Stimulated activated naive CD8-positive, alpha-beta T cell treated with anti-CD3 and anti-CD28 coated beads, Interleukin-15, Interleukin-2, amounts not matched to agents 100 U/mL and 50 U/mL, for 24 hours (primary cell): Measurements from ENCODE around the gene PDS5A.
"Not testable (repeated sequence)": the region's sequence is repeated elsewhere in the genome, so short reads cannot be mapped to it uniquely, and the experiment has no call there.

Experiments used
- ATAC-seq: fragments of 150-1000 bp; cut with Tn5 transposase; one replicate; pipeline ENCODE4 v1.10.0; 2021
- DNase-seq: peaks from one replicate; pipeline ENCODE4 v3.0.0; 2021

The PDS5A gene

DNA sequence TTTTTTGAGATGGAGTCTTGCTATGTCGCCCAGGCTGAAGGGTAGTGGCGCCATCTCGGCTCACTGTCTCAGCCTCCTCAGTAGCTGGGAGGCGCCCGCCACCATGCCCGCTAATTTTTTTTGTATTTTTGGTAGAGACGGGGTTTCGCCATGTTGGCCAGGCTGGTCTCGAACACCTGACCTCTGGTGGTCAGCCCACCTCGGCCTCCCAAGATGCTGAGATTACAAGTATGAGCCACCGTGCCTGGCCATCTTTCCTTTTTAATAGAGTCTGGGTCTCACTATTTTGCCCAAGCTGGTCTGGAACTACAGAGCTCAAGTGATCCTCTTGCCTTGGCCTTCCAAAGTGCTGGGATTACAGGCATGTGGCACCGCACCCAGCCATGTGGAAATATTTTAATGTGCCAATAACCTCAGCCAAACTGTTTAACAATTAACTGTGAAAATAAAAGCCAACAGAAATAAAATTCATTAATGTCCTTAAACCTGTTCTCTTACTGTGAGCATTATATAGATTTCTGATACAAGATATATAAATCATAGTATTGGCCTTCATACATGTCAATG, 16.3 kb downstream of the PDS5A start:
- DNase-seq (no peak), ATAC-seq (no peak)

- ATAC-seq, result no peak
Observed at GRCh38 chr4:39950861-39951481, 26.7 kb downstream of the PDS5A start.

GRCh38 chr4:39947963-39948362, 29.7 kb downstream of the PDS5A start:
- DNase-seq (no peak), ATAC-seq (no peak)

More at GRCh38 chr4:39950861-39951481, 26.7 kb downstream of the PDS5A start:
- DNase-seq, result no peak

DNA sequence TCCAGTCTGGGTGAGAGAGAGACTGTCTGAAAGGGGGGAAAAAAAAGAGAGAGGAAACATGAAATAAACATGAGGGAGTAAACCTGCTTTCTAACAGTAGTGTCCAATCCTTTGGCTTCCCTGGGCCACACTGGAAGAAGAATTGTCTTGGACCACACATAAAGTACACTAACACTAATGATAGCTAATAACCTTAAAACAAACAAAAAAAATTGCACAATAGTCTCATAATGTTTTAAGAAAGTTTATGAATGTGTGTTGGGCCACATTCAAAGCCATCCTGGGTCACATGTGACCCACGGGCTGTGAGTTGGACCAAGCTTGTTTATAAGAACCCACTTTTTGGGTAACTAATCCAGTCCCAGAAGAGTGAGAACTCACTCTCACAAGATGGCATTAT, 30.3 kb downstream of the PDS5A start:
- ATAC-seq (no peak), DNase-seq (no peak)

- ATAC-seq, DNase-seq: not testable (repeated sequence)
Observed at GRCh38 chr4:39944245-39944644, 33.5 kb downstream of the PDS5A start.

GRCh38 chr4:39942507-39942906, 35.2 kb downstream of the PDS5A start:
- DNase-seq (no peak), ATAC-seq (no peak)

DNA sequence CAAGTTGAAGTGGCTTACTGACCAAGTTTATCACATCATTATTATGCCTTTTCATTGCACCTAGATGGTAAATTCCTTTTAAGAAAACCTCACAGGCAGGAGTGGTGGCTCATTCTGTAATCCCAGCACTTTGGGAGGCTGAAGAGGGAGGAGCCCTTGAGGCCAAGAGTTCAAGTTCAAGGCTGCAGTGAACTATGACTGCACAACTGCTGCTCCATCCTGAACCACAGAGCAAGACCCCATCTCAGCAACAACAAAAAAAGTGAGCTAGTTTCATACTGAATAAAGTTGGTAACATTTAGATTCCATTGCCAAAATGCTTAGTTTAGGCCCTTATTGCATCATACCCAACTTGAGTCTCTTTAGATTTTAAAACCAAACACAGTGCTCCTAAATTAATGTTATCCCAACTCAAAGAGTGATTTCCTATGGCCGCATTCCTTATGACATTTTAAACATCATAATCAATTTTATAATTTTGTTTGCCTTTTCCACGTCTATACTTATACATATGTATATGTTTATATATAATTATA, 36.0 kb downstream of the PDS5A start:
- ATAC-seq (no peak), DNase-seq (no peak)

- ATAC-seq (peak; percentile 63), DNase-seq (no peak)
Observed at GRCh38 chr4:39937683-39938268, 39.9 kb downstream of the PDS5A start.

DNA sequence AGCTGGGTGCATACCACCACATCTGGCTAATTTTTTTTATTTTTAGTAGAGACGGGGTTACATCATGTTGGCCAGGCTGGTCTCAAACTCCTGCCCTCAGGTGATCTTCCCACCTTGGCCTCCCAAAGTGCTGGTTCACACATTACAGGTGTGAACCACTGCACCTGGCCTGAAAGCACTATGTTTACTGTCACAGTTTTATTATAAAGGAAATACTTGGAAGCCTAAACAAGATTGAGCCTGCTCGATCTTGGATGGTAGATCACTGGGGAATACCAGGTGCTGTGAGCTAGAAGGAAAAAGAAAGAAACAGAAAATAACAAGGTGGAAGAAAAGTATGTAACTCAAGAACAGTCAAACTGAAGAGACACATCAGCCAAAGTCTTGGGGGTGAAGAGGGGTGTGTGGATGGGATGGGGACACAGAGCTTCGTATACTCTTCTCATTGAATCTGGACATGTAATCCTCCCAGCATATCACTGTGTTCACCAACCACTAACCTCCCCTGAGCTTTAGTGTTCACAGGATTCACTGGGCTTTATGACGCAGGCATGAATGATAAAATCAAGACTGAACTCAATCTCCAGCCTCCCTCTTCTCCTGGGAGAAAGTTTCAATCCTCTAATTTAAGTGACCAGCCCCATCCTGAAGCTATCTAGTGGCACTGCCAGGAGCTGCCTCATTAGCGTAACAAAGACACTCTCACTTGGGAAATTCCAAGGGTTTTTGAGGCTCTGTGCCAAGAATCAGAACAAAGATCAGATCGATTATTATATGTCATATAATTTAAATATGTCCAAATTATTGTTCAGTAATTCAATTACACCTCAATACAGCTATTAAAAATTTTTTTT, 40.9 kb downstream of the PDS5A start:
- ATAC-seq, result no peak
- DNase-seq, result no peak

- ATAC-seq, result no peak
- DNase-seq, result no peak
Observed at GRCh38 chr4:39933671-39934590, 43.8 kb downstream of the PDS5A start.

GRCh38 chr4:39932776-39933402, 44.8 kb downstream of the PDS5A start:
- DNase-seq (no peak), ATAC-seq (peak; percentile 41)

DNA sequence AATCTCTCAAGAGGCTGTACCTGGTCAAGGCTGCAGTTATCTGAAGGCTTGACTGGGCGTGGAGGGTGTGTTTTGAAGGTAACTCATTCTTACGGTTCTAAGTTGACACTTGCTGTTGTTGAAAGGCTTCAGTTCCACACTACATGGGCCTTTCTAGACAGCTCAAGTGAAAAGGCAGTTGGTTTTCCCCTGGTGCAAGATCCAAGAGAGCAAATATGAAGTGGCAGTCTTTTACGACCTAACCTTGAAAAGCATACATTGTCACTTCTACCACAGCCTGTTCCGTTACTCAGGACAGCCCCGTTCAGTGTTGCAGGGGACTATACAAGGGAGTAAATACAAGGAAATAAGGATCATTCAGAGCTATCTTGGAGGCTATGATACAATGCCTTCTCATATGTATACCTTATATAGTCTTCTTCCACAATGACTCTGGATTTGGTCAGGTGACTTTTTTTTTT, 46.2 kb downstream of the PDS5A start:
- peak; percentile 90 for ATAC-seq

GRCh38 chr4:39928538-39928937, 49.2 kb downstream of the PDS5A start:
- DNase-seq (no peak), ATAC-seq (no peak)

More for the DNA sequence above, 46.2 kb downstream of the PDS5A start:
- DNase-seq, result no peak

GRCh38 chr4:39924014-39924413, 53.7 kb downstream of the PDS5A start:
- ATAC-seq (no peak), DNase-seq (no peak)

- ATAC-seq (no peak), DNase-seq (no peak)
Observed at GRCh38 chr4:39922399-39922798, 55.3 kb downstream of the PDS5A start.

DNA sequence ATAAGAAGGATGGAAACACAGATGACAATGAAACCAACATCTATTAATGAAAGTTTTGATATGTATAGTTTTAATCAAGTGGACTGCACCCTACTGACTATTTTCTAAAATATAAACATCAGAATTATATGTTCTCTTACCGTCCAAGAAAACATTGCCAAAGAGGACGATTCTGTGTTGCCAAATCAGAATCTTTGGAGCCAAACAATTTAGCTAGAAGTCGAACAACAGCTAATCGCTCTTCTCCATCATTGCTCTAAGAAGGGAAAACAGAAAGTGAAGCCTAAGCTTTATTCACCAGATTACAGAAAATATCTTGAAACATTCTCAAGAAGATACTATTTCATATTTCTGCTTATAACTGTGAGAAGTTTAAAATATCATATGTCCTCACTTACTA, 64.2 kb downstream of the PDS5A start:
- DNase-seq, result no peak
- no peak for ATAC-seq

DNA sequence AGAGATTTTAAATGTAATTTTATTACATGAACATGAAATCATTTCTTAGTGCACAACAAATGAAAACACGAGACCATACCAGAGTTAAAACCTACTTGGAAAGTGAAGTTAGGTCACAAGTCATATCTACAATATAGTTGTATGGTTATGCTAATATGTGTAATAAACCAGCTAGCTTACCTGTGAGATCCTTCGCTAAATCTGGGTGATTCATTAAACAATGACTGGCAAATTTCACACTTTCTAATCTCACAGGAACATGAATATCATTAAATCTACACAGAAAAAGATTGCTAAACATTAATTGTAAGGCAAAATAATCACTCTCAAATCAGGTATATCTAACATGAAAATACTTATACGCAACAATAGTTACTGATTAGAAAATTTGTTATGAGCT, 67.6 kb downstream of the PDS5A start:
- DNase-seq (no peak), ATAC-seq (no peak)

DNA sequence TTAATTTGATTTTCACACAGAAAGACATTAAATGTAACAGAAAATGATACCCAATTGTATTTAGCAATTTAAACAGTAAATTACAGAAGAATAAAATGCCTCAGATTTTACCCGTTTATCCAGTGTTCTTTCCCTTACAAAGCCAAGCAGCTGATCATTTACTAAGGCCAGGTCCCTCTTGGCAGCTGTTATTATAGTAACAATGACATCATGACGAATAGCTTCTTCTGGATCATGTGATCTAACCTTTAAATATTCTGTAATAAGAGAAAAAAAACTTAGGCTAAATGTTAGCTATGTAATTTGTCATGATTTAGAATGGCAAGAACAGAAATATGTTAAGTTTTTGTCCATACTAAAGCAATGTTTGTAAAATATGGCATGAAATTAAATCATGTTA, 69.4 kb downstream of the PDS5A start:
- DNase-seq (no peak), ATAC-seq (no peak)

- ATAC-seq, result no peak
Observed at GRCh38 chr4:39905656-39906055, 72.1 kb downstream of the PDS5A start.

GRCh38 chr4:39905019-39905418, 72.7 kb downstream of the PDS5A start:
- ATAC-seq, DNase-seq: not testable (repeated sequence)

More at GRCh38 chr4:39905656-39906055, 72.1 kb downstream of the PDS5A start:
- DNase-seq, result no peak

DNA sequence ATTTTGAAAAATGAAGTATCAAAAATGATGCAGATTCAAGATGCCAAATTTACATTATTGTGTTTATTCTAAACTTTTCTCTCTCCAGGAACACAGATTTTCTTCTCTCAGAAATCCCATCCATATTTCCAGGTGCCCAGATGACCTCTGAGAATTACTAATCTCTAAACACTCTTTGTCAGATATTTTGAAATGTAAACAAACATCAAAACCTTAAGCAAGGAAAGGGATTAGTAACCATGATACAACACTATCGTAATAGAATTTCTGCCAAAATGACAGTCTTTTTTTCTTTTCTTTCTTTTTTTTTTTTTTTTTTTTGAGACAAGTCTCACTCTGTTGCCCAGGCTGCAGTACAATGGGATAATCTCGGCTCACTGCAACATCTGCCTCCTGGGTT, 76.7 kb downstream of the PDS5A start:
- DNase-seq, result no peak
- no peak for ATAC-seq
